ENCODE measurements around the gene MAP3K2.

The MAP3K2 gene

DNA sequence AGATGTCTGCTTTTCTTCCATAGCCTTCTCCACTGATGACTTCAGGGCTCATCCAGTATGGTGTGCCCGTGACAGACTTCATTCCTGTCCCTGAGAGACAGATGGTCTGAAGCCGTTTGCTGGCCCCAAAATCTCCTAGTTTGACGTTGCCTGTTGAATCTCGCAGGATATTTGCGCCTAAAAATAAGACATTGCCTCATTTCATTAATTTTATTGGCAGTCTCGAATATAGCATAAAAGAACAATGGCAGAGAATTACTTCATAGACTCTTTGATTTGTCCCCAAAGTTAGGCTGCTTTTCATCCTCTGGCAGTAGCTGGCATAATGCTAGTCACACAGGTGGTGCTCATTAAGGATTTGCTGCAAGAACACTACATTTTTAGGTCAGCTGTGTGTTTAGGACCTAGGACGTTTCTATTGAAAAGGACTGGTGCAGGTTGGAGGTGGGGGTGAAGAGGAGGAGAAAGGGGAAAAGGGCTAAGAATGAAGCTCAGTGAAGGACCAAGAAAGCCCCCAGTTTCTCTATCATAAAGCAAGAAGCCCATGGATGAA, 79.1 kb downstream of the MAP3K2 start:
- no peak for DNase-seq (ENCODE audit: low read depth in 2 of 3, low spot score in 2 of 3)

DNA sequence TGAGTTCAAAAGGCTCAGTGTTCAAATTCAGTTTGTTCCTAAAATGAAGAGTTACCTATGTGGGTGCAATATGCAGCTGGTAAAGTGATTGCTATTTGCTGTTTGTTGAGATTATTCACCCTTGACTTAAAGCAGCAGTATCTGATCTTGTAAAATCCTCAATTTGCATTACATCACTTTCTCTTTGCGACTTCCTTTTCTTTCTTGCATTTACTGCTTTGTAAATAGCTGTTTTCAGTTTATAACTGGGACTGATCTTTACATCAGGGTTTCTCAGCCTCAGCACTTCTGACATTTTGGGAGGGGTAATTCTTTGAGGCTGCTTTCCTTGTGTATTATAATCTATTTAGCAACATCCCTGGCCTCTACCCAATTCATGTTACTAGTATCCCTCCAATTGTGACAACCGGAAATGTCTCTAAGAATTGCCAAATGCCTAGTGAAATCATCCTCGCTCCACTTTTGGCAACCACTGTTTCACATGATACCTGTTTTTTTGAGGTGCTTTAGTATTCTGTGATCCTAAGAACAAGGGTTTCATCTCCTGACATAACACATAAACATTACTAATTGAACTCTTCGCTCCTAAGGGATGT, 81.7 kb downstream of the MAP3K2 start:
- no peak for DNase-seq (ENCODE audit: low read depth in 2 of 3, low spot score in 2 of 3)

DNA sequence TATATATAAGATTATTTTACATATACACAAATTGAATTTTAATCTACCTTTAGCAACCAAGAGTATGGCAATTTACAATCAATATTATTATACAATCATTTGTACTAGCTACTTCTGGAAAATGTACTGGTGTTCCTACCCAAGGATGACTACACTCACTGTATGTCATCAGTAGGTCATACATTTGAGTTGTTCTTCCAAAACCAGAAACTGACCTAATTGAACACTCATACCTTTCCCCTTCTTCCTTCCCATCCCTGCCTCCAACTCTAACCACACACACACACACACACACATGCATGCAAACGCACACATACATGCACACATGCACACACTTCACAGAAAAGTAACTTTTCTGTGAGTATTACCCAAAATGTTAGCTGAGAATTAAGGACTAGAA, 85.6 kb downstream of the MAP3K2 start:
- DNase-seq (ENCODE audit: low read depth in 2 of 3, low spot score in 2 of 3): no peak

DNA sequence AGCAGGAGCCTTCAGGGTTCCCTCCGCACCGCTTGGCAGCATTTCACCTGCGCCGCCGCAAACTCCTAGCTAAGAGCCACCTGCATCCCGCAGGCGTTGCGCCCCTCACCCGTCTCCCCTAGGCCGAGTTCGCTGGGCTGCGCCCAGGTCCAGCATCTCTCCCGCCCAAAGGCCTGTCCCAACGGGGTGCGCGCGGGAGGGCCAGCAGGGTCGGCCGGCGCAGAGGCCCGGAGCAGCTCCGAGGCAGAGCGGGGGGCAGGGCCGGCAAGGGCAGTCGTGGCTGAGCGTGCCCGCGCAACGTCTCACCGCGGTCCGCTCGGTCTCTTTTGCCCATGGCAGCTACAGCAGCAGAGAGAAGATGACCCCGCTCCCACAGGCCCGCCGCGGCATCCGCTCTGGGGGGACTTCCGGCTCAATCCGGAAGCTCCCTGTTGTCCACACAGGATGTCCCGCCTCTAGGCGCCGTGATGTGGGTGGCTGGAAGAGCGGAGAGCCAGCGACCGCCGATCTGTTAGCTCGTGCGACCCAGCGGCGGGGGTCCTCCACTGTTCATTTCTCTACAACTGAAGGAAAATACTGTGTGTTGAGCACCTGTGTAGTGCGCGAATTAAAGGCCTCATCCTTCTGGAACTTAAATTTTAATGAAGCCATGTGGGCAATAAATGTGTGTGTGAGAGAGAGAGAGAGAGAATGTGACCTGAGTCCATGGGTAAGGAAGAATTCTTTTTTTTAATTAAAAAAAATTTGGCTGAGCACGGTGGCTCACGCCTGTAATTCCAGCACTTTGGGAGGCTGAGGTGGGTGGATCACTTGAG, 93.8 kb downstream of the MAP3K2 start, which contains the start of gene ERCC3:
Gene ERCC3, minus strand, starts transcription at position 397 of the 815 bp plus-strand sequence. Its CDS starts 63 bp downstream, at position 334.
- DNase-seq (ENCODE audit: low read depth in 2 of 3, low spot score in 2 of 3): peak; percentile 66 to 71 (median 68)

DNA sequence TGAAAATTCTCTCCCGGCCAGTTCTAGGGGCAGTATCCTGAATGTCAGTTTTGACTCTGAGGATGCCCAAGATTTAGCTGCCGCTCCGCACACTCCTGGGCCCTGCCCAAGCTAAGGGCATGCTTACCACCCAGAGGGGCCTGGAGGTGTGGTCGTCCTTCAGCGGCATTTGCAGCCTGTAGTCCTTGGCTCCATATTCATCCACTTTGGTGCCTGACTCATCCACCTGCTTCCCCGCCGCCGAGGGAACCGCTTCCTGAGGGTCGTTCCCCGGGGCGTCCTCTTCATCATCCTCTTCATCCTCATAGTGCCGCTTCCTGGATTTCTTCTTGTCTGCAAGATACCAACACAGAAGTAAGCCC, 94.4 kb downstream of the MAP3K2 start:
- DNase-seq (ENCODE audit: low read depth in 2 of 3, low spot score in 2 of 3): no peak

DNA sequence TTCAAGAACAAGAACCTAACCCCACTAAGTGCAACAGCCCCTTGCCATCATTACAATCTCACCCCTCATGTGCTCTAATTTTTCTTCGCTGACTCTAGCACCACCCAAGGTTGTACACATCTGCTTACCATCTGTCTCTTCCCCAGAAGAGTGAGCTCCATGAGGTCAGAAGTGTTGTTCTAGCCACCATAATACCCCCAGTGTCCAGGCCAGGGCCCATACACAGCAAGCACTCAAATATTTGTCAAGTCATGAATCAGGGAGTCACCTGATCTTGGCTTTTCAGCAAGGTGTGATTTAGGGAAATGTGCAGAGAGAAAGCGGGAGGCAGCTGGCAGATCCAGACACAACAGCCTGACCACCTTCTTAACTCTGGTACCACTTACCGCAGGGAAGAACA, 99.5 kb downstream of the MAP3K2 start:
- DNase-seq (ENCODE audit: low read depth in 2 of 3, low spot score in 2 of 3): no peak

DNA sequence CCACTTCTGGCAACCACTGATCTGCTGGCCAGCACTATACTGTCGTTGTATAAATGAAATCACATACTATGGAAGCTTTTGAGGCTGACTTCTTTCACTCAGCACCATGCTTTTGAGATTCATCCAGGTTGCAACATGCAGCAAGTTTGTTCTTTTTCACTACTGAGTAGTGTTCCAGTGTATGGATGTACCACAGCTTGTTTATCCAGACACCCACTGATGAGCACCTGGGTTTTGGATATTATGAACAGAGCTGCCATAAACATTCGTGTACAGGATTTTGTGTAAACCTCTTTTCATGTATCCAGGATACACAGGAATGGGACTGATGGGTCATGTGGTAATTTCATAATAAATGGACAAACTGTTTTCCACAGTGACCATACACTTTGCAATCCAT, 104.5 kb downstream of the MAP3K2 start:
- no peak for DNase-seq (ENCODE audit: low read depth in 2 of 3, low spot score in 2 of 3)

DNA sequence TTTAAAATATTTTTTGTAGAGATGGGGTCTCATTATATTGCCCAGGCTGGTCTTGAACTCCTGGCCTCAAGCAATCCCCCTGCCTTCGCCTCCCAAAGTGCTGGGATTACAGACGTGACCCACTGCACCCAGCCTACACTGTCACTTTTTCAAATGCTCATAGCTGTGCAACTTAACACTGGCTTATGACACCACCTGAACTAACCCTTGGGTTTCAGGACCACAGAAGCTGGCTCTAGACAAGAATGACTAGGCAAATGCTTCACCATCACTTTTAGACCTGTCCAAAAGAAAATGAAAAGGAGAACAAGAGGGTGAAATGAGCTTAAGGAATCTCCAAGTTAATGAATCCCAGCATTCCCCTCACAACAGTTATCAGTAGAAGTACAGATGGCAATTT, 107.1 kb downstream of the MAP3K2 start:
- DNase-seq (ENCODE audit: low read depth in 2 of 3, low spot score in 2 of 3): no peak

DNA sequence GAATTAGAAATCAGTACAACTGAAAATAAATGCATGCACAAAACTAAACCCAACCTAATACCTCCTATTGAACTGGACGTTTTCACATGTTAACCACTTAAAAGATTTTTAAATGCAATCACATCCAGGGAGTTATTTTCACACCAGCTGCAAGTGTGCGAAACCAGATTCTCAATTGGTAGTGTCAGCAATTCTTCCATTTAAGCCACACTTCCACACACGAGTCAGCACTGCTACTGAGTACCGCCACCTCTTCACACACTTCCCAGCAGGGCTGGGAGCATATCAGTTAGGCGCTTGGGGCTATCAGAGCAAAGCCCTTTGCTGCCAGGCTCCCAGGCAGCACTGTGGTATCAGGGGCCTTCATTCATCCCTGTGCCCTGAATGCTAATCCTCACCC, 108.0 kb downstream of the MAP3K2 start:
- DNase-seq (ENCODE audit: low read depth in 2 of 3, low spot score in 2 of 3): no peak

DNA sequence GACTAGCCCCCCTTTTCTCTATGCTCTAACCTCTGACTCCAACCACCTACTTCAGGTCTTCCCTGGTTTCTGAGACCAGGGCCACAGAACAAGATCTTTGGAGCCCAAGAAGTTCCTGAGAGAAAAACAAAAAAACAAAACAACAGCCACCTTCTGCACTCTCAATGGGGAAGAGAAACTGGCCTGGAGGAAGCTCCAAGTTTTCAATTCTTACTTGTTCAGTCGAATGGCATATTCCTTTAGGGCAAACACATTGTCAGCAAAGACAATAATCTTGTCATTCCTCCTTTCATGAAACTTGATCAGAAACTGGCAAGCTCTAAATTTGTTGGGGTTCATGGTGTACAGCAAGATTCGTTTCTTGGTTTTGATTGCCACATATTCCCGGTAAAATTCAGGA, 108.8 kb downstream of the MAP3K2 start:
- DNase-seq (ENCODE audit: low read depth in 2 of 3, low spot score in 2 of 3): no peak

DNA sequence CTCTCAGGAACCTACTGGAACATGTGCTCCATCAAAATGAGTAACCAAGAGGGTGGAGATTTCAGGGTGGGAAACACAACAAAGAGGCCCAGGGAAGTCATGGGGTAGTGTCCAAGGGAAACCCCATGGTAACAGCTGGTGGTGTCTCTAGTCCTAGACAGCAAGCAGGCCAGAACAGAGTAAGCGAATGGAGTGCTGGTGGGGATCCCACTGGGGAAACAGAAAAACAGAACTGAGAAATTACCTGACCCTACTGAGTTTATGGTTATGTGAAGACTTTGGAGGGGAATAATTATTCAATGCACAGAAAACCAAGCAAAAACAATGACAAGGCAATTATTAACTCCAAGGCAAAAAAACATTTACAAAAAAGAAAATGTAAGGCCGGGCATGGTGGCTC, 110.7 kb downstream of the MAP3K2 start:
- no peak for DNase-seq (ENCODE audit: low read depth in 2 of 3, low spot score in 2 of 3)

DNA sequence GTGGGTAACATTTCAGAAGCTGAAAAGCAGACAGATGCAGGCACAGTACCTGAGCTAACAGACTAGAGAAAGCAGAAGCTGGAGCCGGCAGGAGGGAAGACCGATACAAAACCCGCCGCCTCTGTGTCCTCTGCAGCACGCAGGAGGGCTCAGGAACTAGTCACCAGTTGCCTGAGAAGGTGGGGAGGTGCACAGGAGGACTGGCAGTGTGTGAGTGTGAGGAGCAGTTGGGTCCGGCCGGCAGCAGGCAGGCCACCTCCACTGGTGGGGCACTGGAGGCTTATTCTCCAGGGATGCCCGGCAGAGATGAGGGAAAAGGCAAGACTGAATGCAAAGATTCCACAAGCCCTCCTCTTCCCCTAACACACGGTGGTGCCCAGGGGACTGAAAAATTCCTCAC, 112.0 kb downstream of the MAP3K2 start:
- no peak for DNase-seq (ENCODE audit: low read depth in 2 of 3, low spot score in 2 of 3)

DNA sequence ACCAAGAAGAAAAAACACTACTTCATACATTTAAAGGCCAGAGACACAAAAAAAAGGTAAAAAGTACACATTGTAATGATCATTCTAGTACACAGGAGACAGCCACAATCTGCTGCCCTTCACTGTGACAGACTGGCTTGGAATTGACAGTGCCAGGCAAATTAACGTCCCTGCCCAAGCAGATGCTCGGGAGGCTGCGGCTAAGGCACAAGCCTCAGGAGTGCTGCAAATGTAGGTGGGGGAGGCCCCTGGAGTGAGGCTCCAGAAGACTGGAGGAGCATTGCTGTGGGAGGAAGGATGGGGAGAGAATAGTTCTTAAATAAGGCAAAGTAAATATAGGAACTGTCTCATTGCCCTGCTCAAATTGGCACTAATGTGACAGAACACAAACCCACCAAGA, 112.4 kb downstream of the MAP3K2 start:
- DNase-seq (ENCODE audit: low read depth in 2 of 3, low spot score in 2 of 3): no peak

DNA sequence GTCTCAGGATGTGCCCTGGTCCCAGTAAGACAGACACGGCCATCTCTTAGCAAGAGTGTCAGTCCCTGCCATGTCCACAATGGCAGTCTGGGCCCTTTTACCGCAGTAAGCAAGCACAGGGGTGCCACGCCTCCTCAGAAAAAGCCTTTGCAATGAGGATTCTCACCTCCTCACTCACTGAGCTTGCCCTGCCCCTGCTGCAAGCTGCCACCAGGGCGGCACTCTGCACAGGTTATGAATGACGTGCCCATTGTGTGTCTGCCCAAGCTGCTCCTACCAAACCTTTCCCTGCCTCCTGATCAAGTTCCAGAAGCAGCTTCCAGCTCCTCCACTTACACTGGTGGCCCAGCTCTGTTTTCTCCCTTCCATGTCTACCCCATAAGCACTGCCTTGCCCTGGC, 117.1 kb downstream of the MAP3K2 start:
- DNase-seq (ENCODE audit: low read depth in 2 of 3, low spot score in 2 of 3): no peak

DNA sequence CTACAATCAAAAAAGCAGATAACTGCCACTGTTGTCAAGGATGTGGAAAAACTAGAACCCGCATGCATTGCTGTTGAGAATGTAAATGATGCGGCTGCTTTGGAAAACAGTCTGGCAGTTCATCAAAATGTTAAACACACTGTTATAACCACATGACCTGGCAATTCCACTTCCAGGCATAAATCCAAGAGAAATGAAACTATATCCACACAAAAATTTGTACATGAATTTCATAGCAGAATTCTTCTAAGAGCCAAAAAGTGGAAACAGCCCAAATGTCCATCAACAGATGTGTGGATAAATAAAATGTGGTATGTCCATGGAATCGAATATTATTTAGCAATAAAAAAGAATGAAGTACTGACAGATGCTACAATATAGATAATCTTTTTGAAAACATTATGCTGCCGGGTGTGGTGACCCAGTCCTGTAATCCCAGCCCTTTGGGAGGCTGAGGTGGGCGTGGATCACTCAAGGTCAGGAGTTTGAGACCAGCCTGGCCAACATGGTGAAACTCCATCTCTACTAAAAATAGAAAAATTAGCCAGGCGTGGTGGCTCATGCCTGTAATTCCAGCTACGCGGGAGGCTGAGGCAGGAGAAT, 125.9 kb downstream of the MAP3K2 start:
- DNase-seq (ENCODE audit: low read depth in 2 of 3, low spot score in 2 of 3): no peak

DNA sequence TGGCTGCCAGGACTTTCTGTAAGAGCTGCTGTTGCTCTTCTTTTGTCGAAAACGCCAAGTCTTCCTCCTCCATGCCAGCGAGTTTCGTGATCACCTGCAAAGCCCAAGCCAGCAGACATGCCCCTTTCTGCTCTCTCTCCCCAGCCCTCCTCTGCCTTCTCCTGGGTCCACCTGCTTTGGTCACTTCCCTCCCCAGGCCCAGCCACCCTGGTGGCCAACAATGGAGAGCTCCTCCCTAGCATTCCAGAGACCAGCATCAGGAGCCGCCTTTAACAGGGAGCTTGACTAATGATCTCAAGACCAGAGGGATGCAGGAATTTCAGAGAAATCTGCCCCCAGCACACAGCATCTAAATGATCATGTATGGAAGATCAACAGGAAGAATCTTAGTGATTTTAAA, 128.4 kb downstream of the MAP3K2 start:
- no peak for DNase-seq (ENCODE audit: low read depth in 2 of 3, low spot score in 2 of 3)

DNA sequence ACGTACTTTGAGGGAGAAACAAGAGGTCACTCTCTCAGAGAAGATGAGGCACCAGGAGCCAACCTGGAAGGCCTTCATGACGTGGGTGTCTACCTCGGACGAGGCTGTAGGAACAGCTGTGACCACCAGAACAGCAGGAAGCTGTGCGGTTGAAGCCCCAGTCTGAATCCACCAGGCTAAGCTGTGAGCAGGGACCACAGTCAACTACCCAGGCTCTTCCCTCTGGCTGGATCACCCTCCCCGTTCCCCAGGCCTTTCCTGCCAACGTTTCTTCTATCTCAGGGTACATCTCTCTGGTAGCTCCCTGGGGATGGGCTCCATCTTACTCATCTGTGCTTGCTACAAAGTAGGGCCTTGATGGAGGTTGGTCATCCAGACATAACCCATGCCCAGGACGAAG, 130.9 kb downstream of the MAP3K2 start:
- DNase-seq (ENCODE audit: low read depth in 2 of 3, low spot score in 2 of 3): no peak

DNA sequence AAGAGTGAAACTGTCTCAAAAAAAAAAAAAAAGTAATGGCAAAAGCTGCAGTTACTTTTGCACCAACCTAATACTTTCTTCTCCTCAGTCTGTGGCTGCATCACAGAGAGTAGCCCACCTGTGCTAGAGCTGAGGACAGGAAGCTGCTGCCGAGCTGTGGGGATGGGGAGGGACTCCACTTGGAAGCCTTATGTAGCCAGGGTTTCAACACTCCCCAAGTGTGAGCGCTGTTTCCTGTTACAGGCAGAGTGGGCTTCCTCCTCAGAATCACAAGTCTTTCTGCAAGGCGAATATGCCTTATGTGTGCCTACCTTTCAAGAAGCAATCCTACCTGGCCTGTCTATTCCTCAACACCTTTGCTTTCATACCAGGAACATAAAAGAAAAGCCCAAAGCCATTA, 131.4 kb downstream of the MAP3K2 start:
- no peak for DNase-seq (ENCODE audit: low read depth in 2 of 3, low spot score in 2 of 3)

DNA sequence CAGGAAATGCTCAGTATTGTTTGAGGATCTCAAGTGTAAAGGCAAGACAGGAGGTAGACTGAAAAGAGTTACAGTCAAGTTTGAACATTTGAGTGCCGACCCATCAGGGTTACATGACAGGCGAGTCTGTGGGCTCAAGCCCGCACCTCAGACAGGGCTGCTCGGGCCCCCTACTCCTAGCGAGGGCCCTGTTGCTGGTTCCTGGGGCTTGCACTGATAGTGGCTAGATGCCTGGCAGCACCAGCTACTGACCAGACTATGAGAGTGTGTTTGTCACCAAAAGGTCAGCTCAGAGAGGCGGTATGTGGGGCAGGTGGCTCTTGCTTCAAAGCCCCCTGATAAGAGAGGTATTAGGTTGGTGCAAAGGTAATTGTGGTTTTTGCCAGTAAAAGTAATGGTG, 132.1 kb downstream of the MAP3K2 start:
- no peak for DNase-seq (ENCODE audit: low read depth in 2 of 3, low spot score in 2 of 3)

DNA sequence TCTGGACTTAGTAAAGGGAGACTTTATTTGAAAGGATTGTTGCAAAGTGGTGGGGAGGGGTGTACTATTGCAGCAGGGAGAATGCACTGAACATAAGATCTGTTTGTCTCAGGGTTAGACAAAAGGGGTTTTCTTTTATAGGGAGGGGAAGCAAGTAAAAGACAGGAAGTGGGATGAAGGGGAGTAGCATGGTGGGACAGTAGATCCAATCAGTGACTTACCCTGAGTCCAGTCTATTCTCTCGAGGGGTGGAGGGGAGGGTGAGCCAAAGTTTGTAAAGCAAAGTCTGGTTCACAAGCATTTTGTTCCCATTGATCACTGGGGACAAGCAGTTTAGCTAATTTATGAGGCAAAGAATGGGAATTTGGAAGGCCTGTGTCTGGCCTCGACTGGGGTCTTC, 132.6 kb downstream of the MAP3K2 start:
- no peak for DNase-seq (ENCODE audit: low read depth in 2 of 3, low spot score in 2 of 3)

DNA sequence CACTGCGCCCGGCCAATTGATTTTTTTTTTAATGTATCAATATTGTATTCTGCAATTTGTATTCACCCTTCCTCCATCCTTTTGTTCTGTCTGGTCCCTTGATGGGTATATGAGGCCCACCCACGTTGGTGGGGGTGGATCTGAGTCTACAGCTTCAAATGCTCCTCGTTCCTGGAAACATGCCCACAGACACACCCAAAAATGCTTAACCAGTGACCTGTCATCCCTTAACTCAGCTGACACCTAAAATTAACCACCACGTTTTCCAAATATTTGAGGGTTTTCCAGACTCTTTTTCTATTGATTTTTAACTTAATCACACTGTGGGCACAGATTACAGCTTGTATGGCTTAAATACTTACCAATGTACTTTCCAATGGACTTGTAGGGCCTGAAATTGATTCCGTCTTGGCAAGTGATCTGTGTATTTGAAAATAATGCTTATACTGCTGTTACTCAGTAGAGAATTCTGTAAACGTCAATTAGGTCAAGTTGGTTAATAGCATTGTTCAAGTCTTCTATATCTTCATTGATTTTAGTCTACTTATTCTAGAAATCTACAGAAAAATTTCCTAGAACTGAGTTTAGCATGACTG, 133.3 kb downstream of the MAP3K2 start:
- no peak for DNase-seq (ENCODE audit: low read depth in 2 of 3, low spot score in 2 of 3)

Measured in activated CD8-positive, alpha-beta memory T cell treated with anti-CD3 and anti-CD28 coated beads for 48 hours (primary cell).